Measurements from ENCODE around the gene ABRAXAS1. TPM values are rescaled to one million over a fixed set of nuclear protein-coding genes. Genes with fewer than 3 reads are reported as not detected.

Gene ABRAXAS1
- total RNA-seq, 1 donor from 2014 or later = 64.2 TPM

DNA sequence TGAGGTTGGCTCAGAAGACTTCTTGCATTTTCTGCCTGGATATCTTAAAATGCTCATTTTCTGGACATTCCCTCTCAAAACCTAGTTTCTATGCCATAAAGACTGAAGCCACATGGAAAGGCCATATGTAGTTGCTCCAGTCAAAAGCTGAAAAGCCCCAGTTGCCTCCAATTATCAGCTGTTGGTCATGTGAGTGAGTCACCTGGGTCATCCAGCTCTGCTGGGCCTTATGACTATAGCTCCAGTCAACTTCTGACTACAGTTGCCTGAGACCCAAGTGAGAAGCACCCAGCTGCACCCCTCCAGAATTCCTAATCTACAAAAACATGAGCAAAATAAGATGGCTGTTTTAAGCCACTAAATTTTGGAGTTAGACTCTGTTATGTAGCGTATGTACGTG lies 71.2 kb downstream of the ABRAXAS1 start:
- H3K9me3 Mint-ChIP-seq = no peaks in the 10 kb centered on the region
- no peak overlapping the region for H3K4me3 Mint-ChIP-seq
- no peak for TF ChIP-seq EZH2phosphoT487 (IDR thresholded peaks at IDR 0.05)
- no peak for TF ChIP-seq EZH2 (IDR thresholded peaks at IDR 0.05)
- TF ChIP-seq, protein P1, sequence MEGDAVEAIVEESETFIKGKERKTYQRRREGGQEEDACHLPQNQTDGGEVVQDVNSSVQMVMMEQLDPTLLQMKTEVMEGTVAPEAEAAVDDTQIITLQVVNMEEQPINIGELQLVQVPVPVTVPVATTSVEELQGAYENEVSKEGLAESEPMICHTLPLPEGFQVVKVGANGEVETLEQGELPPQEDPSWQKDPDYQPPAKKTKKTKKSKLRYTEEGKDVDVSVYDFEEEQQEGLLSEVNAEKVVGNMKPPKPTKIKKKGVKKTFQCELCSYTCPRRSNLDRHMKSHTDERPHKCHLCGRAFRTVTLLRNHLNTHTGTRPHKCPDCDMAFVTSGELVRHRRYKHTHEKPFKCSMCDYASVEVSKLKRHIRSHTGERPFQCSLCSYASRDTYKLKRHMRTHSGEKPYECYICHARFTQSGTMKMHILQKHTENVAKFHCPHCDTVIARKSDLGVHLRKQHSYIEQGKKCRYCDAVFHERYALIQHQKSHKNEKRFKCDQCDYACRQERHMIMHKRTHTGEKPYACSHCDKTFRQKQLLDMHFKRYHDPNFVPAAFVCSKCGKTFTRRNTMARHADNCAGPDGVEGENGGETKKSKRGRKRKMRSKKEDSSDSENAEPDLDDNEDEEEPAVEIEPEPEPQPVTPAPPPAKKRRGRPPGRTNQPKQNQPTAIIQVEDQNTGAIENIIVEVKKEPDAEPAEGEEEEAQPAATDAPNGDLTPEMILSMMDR (IDR thresholded peaks at IDR 0.05) = no peak
- H3K27ac Mint-ChIP-seq = no peak overlapping the region
- no peak overlapping the region for H3K27ac ChIP-seq
- no peak overlapping the region for H3K9ac ChIP-seq
- no peak overlapping the region for H3K4me2 ChIP-seq
- no peak overlapping the region for H2AFZ ChIP-seq (replicated peaks)
- H3K79me2 ChIP-seq (ENCODE audit: low read depth) = no peaks in the 10 kb centered on the region
- H3K27me3 ChIP-seq = no peaks in the 10 kb centered on the region
- H3K36me3 ChIP-seq = no peaks in the 10 kb centered on the region
- H3K4me3 ChIP-seq = no peak overlapping the region
- H3K4me1 Mint-ChIP-seq = no peaks in the 10 kb centered on the region
- no peaks in the 10 kb centered on the region for H4K20me1 ChIP-seq (ENCODE audit: low read depth)
- no peak for DNase-seq (ENCODE audit: low spot score)
- H3K9me3 ChIP-seq (ENCODE audit: low read depth) = no peaks in the 10 kb centered on the region
- no peaks in the 10 kb centered on the region for H3K27me3 Mint-ChIP-seq (ENCODE audit: insufficient read depth, low read depth)
- peaks cover 9% of the 10 kb centered on the region for H3K36me3 Mint-ChIP-seq
- no peaks in the 10 kb centered on the region for H3K4me1 ChIP-seq
- H3F3A ChIP-seq (ENCODE audit: low read depth) = no peaks in the 10 kb centered on the region

Other genes with a start within 250 kb of the ABRAXAS1 start
- 23.7 and 32.7 TPM in 2 replicates for gene COQ2, start 200.3 kb downstream of the ABRAXAS1 start, total RNA-seq (ENCODE audit: low replicate concordance)
- 0.28 and 0.73 TPM in 2 replicates for gene HPSE, start 150.3 kb downstream of the ABRAXAS1 start, total RNA-seq (ENCODE audit: low replicate concordance)
- gene HELQ, start 29.3 kb downstream of the ABRAXAS1 start, total RNA-seq (ENCODE audit: low replicate concordance) = 10.8 and 15.3 TPM in 2 replicates
- 25.0 and 25.6 TPM in 2 replicates for gene MRPS18C, start 29.0 kb downstream of the ABRAXAS1 start, total RNA-seq (ENCODE audit: low replicate concordance)
- gene GPAT3, start 51.0 kb upstream of the ABRAXAS1 start, total RNA-seq (ENCODE audit: low replicate concordance) = 0.99 TPM in 1 of 2 replicates, not detected in the other

All from neural progenitor cell (in vitro differentiated cells).